Astrocyte (in vitro differentiated cells and primary cell): ENCODE measurements around the gene SLCO4A1. TPM values are rescaled to one million over a fixed set of nuclear protein-coding genes. Genes with fewer than 3 reads are reported as not detected.
"Not testable (repeated sequence)": the region's sequence is repeated elsewhere in the genome, so short reads cannot be mapped to it uniquely, and the experiment has no call there.

Experiments
- DNase-seq: peaks from one replicate; pipeline ENCODE4 v3.0.0-alpha.2; 2010; ENCODE audit warnings: low read depth
- FAIRE-seq: peaks from 2 replicates; lab custom pipeline; 2011; peaks lifted over from hg19 to GRCh38; lab: Jason Lieb, UNC
- H2AFZ ChIP-seq: 2 replicates; pipeline ENCODE4 v1.6.0; 2012; ENCODE audit warnings: low read depth, low read length, inconsistent platforms
- H3K27ac ChIP-seq: 2 replicates; pipeline ENCODE4 v1.5.1; 2011; ENCODE audit warnings: low read depth, low read length, inconsistent platforms
- H3K27me3 ChIP-seq: 2 replicates; pipeline ENCODE4 v1.6.0; 2011; ENCODE audit warnings: low read length, inconsistent platforms; ENCODE audit not compliant: insufficient read depth
- H3K36me3 ChIP-seq: 2 replicates; pipeline ENCODE4 v1.5.1; 2011; ENCODE audit warnings: low read length, inconsistent platforms; ENCODE audit not compliant: insufficient read depth
- H3K4me1 ChIP-seq: 2 replicates; pipeline ENCODE4 v1.5.1; 2011; ENCODE audit warnings: low read length, inconsistent platforms; ENCODE audit not compliant: insufficient read depth
- H3K4me2 ChIP-seq: 2 replicates; pipeline ENCODE4 v1.6.0; 2012; ENCODE audit warnings: low read length, inconsistent platforms
- H3K4me3 ChIP-seq: 2 replicates; pipeline ENCODE4 v1.5.1; 2011; ENCODE audit warnings: low read depth, mild to moderate bottlenecking, low read length, inconsistent platforms; ENCODE audit not compliant: insufficient read depth
- H3K79me2 ChIP-seq: 2 replicates; pipeline ENCODE4 v1.6.0; 2012; ENCODE audit warnings: mild to moderate bottlenecking, low read length, inconsistent platforms; ENCODE audit not compliant: insufficient read depth
- H3K9ac ChIP-seq: 2 replicates; pipeline ENCODE4 v1.6.0; 2012; ENCODE audit warnings: mild to moderate bottlenecking, low read length, inconsistent platforms
- H3K9me3 ChIP-seq: 2 replicates; pipeline ENCODE4 v1.5.1; 2012; ENCODE audit warnings: low read depth, mild to moderate bottlenecking, low read length, inconsistent platforms; ENCODE audit not compliant: insufficient read depth
- H4K20me1 ChIP-seq: 2 replicates; pipeline ENCODE4 v1.6.0; 2012; ENCODE audit warnings: low read length, inconsistent platforms; ENCODE audit not compliant: insufficient read depth
- H3K27ac Mint-ChIP-seq: one replicate; pipeline ENCODE4 v1.8.0; 2021; ENCODE audit warnings: mild to moderate bottlenecking, mixed read lengths; ENCODE audit not compliant: unreplicated experiment
- H3K27me3 Mint-ChIP-seq: one replicate; pipeline ENCODE4 v1.8.0; 2021; ENCODE audit warnings: low read depth, mixed read lengths; ENCODE audit not compliant: unreplicated experiment
- H3K36me3 Mint-ChIP-seq: one replicate; pipeline ENCODE4 v1.8.0; 2021; ENCODE audit warnings: low read depth, mixed read lengths; ENCODE audit not compliant: unreplicated experiment
- H3K4me1 Mint-ChIP-seq: one replicate; pipeline ENCODE4 v1.8.0; 2021; ENCODE audit warnings: low read depth, mixed read lengths; ENCODE audit not compliant: unreplicated experiment
- H3K4me3 Mint-ChIP-seq: one replicate; pipeline ENCODE4 v1.8.0; 2021; ENCODE audit warnings: mild to moderate bottlenecking, moderate library complexity, mixed read lengths; ENCODE audit not compliant: unreplicated experiment
- H3K9me3 Mint-ChIP-seq: one replicate; pipeline ENCODE4 v1.8.0; 2021; ENCODE audit warnings: mild to moderate bottlenecking, mixed read lengths; ENCODE audit not compliant: unreplicated experiment
- CTCF ChIP-seq: IDR thresholded peaks from 2 replicates; pipeline ENCODE4 v1.5.1; 2011; ENCODE audit warnings: low read depth, mild to moderate bottlenecking, inconsistent platforms, low read length, moderate library complexity; ENCODE audit not compliant: insufficient read depth
- EZH2 ChIP-seq: IDR thresholded peaks from 2 replicates; pipeline ENCODE4 v1.6.1; 2012; ENCODE audit warnings: mild to moderate bottlenecking, low read length, inconsistent platforms; ENCODE audit not compliant: insufficient read depth
- total RNA-seq: library from RNA; stranded (reverse); gene quantifications from 2 replicates; pipeline ENCODE4 v1.2.1, GENCODE V29; 2021

SLCO4A1 gene
- total RNA-seq, 1 donor from 2014 or later: 0.43 TPM

- no peak overlapping the region for H3K4me3 Mint-ChIP-seq
- no peak overlapping the region for H3K27ac Mint-ChIP-seq
- H3K4me1 Mint-ChIP-seq: peaks cover 8% of the 10 kb centered on the region
- peaks cover 7% of the 10 kb centered on the region for H3K27me3 Mint-ChIP-seq
- Histone ChIP-seq H3K36me3 (no peaks in the 10 kb centered on the region), H3K4me1 (peaks cover 16% of the 10 kb centered on the region), H3K27ac (no peak overlapping the region), H3K9me3 (no peaks in the 10 kb centered on the region), H3K4me2 (no peak overlapping the region), H2AFZ (no peak overlapping the region), H4K20me1 (no peaks in the 10 kb centered on the region), H3K4me3 (no peak overlapping the region), H3K27me3 (peaks cover 2% of the 10 kb centered on the region), H3K79me2 (no peaks in the 10 kb centered on the region), H3K9ac (no peak overlapping the region)
- FAIRE-seq (no peak), DNase-seq (no peak)
- H3K36me3 Mint-ChIP-seq: no peaks in the 10 kb centered on the region
- TF ChIP-seq CTCF: no peak
- TF ChIP-seq EZH2: no peak
- no peaks in the 10 kb centered on the region for H3K9me3 Mint-ChIP-seq
These were observed 16.8 kb upstream of the SLCO4A1 start for GRCh38 chr20:62625516-62625915.

- H3K36me3 ChIP-seq: no peaks in the 10 kb centered on the region
- H3K9ac ChIP-seq: no peak overlapping the region
- DNase-seq (no peak), FAIRE-seq (no peak)
- H3K27ac ChIP-seq: no peak overlapping the region
- TF ChIP-seq CTCF (no peak), EZH2 (no peak)
- Mint-ChIP-seq H3K27me3 (peaks cover 7% of the 10 kb centered on the region), H3K36me3 (no peaks in the 10 kb centered on the region), H3K4me1 (peaks cover 8% of the 10 kb centered on the region), H3K27ac (no peak overlapping the region), H3K9me3 (no peaks in the 10 kb centered on the region), H3K4me3 (no peak overlapping the region)
- no peaks in the 10 kb centered on the region for H4K20me1 ChIP-seq
- H2AFZ ChIP-seq: no peak overlapping the region
- peaks cover 16% of the 10 kb centered on the region for H3K4me1 ChIP-seq
- H3K9me3 ChIP-seq: no peaks in the 10 kb centered on the region
- peaks cover 2% of the 10 kb centered on the region for H3K27me3 ChIP-seq
- H3K79me2 ChIP-seq: no peaks in the 10 kb centered on the region
- H3K4me3 ChIP-seq: no peak overlapping the region
- H3K4me2 ChIP-seq: no peak overlapping the region
These were observed 16.3 kb upstream of the SLCO4A1 start for GRCh38 chr20:62625921-62626547.

GRCh38 chr20:62627425-62627824 lies 14.9 kb upstream of the SLCO4A1 start:
- H4K20me1 ChIP-seq, H3K9ac ChIP-seq, H2AFZ ChIP-seq, H3K4me3 ChIP-seq, H3K36me3 Mint-ChIP-seq, H3K79me2 ChIP-seq, H3K9me3 ChIP-seq, H3K4me2 ChIP-seq, H3K27ac ChIP-seq, FAIRE-seq, H3K27me3 ChIP-seq, H3K9me3 Mint-ChIP-seq, H3K4me3 Mint-ChIP-seq, H3K36me3 ChIP-seq, DNase-seq, H3K27ac Mint-ChIP-seq, H3K4me1 Mint-ChIP-seq: not testable (repeated sequence)
- H3K27me3 Mint-ChIP-seq: peaks cover 15% of the 10 kb centered on the region
- H3K4me1 ChIP-seq: peaks cover 16% of the 10 kb centered on the region
